Fibroblast of lung (primary cell): Measurements from ENCODE around the gene CENPVL2. TPM values are rescaled to one million over a fixed set of nuclear protein-coding genes. Genes with fewer than 3 reads are reported as not detected.

Experiments
- polyA plus RNA-seq, 2 donors: library from polyadenylated mRNA; depleted of rRNA in 1 of 2; stranded (reverse) in 1 of 2; unstranded in 1 of 2; fragments of >200 nt; gene quantifications; 2 replicates each; pipeline ENCODE4 v1.2.1, GENCODE V29; 2011 to 2012; ENCODE audit warnings: missing spikeins in 1 of 2
- total RNA-seq: library from RNA; depleted of rRNA; stranded (reverse); fragments of >200 nt; gene quantifications from 2 replicates; pipeline ENCODE4 v1.2.1, GENCODE V29; 2014

CENPVL2 gene
- total and polyA plus RNA-seq, 2 donors (not counting 1 experiment from before 2014, with no cell fraction given) = not detected

Other genes starting within 250 kb of the CENPVL2 start
- 7.1 and 7.7 TPM in 2 replicates for gene NUDT11, start 186.2 kb downstream of the CENPVL2 start, total RNA-seq
- 15.2 and 16.0 TPM in 2 replicates for gene NUDT11, start 186.2 kb downstream of the CENPVL2 start, polyA plus RNA-seq
- not detected in 2 replicates for gene CENPVL3, start 63.9 kb downstream of the CENPVL2 start, total RNA-seq
- not detected in 2 replicates for gene CENPVL3, start 63.9 kb downstream of the CENPVL2 start, polyA plus RNA-seq
- not detected in 2 replicates for gene CENPVL1, start 27.7 kb upstream of the CENPVL2 start, total RNA-seq
- not detected in 2 replicates for gene CENPVL1, start 27.7 kb upstream of the CENPVL2 start, polyA plus RNA-seq
- 5.9 and 7.1 TPM in 2 replicates for gene GSPT2, start 60.6 kb upstream of the CENPVL2 start, total RNA-seq
- 6.2 and 6.4 TPM in 2 replicates for gene GSPT2, start 60.6 kb upstream of the CENPVL2 start, polyA plus RNA-seq
- 46.0 and 72.0 TPM in 2 replicates for gene MAGED1, start 210.8 kb upstream of the CENPVL2 start, total RNA-seq
- 334 and 390 TPM in 2 replicates for gene MAGED1, start 210.8 kb upstream of the CENPVL2 start, polyA plus RNA-seq